CD4-positive, alpha-beta T cell treated with Interleukin-6 at 100 ng/mL for 8 hours (primary cell): ENCODE results near the gene LTK.
A peak's percentile ranks its signal among the peaks of the same experiment; 100 is the strongest.

ENCODE experiments used
- DNase-seq: peaks from one replicate; pipeline ENCODE4 v3.0.0-alpha.2; 2020; ENCODE audit warnings: mixed read lengths, low spot score

LTK gene

GRCh38 chr15:41498657-41499056 is 15.0 kb downstream of the LTK start:
- no peak for DNase-seq

DNA sequence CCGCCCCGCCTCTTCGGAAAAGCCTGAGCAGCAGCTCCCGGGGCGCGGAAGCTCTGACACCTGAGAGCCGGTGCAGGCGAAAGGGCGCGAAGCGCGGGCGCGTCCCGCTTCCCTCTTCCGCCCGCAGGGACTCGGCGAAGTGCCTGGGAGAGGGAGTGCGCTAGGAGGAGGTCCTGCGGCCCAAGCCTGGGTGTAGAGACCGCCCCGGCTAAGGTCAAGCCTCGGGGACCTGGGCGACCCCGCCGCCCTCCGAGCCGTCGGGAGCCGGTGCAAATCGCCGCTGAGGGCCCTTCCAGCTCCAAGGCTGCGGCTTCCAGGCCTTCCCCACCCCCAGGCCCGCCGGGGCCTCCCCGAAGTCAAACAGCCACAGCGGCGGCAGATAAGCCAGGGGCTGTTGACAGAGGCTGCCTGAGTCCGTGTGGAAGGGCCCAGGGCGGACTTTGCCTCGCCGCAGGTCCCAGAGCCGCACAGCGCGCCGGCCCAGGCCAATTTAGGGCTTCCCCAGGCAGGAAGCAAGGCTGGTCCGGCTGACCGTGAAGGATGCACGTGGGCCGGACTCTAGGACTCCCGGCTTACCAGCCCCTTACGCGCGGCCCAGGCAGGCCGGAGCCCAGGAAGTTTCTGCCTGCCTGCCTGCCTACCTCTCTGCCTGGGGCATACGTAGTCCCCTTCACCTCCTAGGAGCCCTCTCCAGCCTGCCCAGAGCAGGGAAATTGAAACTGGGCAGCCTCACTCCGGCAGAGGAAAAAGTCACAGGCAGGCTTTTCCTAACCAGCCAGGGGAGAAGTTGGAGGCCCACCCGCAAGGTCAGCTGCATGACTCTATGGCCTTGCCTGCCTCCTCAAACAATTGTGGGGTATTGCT is 17.7 kb downstream of the LTK start:
- DNase-seq = no peak

- peak; percentile 16 for DNase-seq
Observed at GRCh38 chr15:41494922-41495735, 18.5 kb downstream of the LTK start.

DNA sequence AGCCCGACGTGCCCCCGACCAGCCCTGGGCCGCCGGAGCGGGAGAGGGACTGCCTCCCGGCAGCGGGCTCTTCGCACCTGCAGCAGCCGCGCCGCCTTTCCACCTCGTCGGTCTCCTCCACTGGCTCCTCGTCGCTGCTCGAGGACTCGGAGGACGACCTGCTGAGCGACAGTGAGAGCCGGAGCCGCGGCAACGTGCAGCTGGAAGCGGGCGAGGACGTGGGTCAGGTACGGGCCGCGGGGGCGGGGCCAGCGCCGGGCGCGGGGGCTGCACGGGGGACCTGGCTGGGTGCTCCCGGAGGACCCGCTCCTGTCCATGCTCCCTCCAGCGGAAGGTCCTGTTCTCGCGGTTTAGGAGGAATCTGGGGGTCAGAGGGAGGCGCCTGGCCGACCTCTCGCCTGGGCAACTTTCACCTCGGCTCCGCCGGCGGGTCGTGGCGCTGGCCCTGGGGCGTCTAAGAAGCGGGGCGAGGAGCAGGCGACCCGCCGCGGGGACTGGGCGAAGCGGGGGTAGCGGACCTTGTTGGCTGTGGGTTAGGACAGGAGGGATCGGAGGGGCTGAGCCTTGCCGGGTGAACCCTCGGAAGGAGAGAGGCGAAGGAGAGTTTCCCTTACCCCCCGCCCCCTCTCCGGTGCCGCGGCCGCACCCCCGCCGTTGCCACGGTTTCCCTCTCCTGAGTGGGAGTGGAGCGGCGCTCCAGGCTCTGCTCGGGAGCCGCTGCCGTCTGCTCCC is 19.3 kb downstream of the LTK start:
- DNase-seq = no peak

DNA sequence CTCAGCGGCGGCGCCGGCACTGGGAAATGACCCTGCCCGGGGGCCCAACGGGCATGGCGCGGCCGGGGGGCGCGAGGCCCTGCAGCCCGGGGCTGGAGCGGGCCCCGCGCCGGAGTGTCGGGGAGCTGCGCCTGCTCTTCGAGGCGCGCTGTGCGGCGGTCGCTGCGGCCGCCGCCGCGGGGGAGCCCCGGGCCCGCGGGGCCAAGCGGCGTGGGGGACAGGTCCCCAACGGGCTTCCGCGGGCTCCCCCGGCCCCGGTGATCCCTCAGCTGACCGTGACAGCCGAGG is 19.8 kb downstream of the LTK start:
- DNase-seq = no peak

- DNase-seq = peak; percentile 62
Observed at GRCh38 chr15:41493205-41493901, 20.3 kb downstream of the LTK start, which contains the start of gene ITPKA. ITPKA (plus strand) TSS chr15:41493874; CDS start chr15:41493928, 54 bp downstream.

DNA sequence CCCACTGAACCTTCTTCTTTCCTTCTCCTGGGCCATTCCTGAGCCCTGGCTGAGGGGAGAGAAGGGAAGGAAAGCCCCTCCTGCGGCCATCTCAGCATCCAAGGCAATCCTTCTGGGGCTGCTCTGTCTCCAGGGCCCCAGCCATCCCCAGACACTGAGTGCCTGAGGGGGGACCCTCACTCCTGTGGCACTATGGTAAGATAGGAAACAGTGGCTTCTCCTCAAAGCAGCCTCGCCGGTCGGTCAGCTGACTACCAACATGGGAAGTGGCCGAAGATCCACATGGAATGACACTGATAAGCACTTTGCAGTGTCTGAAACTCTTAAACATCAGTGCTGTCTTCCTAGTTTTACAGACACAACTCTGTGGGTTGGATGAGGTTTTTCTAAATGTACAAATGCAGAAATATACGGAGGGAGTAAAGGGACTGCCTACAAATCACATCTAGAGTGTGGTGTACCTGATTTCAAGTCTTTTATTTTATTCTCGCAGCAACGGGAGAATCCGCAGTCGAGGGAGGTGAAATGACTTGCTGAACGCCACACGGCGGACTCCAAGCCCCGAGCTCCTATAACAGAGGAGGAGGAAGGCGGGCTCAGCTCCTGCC is 20.9 kb downstream of the LTK start:
- no peak for DNase-seq

DNA sequence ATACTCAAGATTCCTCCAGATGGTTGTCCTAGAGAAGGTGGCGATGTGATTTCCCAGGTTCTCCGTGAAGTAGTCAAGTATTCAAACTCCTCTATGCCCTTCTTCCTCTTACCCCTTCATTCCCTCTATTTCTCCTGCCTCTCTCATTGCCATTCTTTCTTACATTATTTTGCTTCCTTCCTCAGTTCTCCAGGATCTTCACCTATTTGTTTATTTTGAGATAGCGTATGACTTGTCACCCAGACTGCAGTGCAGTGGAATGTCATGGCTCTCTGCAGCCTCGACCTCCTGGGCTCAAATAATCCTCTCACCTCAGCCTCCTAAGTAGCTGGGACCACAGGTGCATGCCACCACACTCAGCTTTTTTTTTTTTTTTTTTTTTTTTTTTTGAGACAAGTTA is 21.7 kb downstream of the LTK start:
- no peak for DNase-seq

DNA sequence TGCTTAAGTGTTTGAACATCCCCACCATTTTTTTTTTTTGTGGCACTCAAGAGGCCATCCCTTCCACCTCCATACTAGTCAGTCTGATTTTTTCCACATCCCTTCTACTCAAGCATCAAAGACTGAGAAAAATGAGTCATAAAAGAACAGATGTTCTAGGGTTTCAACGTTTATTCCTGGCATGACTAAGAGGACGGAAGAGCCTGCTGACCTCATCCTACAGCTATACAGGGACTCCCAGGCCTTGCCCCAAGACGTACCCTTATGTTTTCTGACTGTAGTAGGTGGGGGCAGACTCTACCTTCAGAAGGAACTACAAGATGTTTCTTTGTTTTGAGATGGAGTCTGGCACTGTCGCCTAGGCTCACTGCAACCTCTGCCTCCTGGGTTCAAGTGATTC is 23.3 kb downstream of the LTK start:
- peak; percentile 40 for DNase-seq

DNA sequence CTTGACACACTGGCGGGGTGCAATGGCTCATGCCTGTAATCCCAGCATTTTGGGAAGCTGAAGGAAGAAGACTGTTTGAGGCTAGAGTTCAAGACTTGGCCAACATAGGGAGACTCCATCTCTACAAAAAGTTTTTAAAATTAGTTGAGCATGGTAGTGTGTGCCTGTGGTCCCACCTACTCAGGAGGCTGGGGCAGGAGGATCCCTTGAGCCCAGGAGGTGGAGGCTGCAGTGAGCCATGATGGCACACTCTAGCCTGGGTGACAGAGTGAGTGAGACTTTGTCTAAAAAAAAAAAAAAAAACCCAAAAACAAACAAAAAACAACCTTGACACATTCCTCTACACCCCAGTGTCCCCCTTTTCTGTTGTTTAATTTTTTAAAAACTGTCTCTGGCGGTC is 24.0 kb downstream of the LTK start:
- DNase-seq = no peak

GRCh38 chr15:41487802-41488201 is 25.8 kb downstream of the LTK start:
- DNase-seq = no peak

DNA sequence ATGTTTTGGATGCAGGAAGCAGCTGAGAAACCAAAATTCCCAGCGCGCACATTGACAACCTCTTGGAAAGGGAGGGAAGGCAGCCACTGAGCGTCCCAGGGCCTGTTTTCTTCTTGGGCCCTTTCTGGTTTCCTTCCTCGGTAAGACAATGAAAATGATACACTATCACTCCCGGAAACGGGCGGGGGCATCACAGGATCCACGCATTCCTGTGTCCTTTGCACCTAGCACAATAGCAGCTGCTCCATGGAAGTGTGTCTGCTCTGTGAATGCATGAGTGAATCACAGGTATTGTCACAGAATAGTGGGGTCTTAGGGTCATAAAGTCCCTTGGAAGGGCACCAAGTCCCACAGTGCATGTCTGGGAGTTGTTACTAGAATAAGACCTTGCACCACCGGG is 26.2 kb downstream of the LTK start:
- DNase-seq = no peak

DNA sequence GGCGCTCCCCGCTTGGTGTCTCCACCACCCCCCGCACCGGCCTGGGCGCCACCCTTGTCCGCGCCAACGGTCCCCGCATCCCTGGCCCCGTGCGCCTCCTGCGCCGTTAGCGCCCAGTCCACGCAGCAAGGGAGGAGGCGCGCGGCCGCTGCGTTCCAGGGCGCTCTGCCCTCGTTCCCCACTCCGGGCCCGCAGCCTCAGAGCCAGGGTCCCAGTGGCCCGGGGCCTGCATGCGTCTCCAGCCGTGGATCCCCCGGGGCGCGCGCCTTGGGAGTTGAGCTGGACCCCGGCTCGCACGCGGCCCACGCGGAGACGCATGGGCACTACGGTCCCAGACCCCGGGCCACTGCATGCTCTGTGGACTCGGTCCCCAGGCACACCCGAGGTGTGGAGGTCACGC is 27.3 kb downstream of the LTK start:
- no peak for DNase-seq

DNA sequence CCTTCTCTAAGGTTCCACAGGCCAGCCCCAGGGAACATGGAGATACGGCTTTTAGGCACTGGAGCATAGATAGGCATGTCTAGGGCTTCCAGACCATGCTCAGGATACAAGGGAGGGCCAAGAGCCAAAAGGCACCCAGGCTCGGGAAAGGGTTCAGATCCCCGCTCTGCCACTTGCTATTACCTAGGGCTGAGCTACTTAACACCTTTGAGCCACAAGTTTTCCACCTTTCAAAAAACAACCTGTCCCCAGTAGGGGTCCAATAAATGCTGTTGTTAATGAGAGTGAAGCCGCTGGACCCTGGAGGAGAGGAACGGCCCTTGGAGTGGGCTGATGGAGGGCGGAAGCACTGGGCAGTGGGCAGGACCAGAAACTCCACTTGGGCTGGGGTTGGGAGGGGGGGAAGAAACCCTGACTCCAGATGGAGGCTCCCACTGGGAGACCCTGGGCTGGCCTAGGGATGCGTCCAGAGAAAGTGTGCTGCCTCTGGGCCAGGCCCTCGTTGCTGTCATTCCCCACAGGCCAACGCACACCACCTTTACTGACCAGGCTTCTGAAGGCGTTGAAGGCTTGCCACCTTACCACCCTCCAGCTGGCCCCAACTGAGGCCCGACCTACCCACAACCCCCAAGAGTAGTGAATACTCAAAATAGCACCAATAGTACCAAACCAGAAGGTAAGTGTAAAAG is 28.5 kb downstream of the LTK start:
- no peak for DNase-seq

GRCh38 chr15:41483519-41483918 is 30.1 kb downstream of the LTK start:
- peak; percentile 31 for DNase-seq

- peak; percentile 31 for DNase-seq
Observed at GRCh38 chr15:41483115-41483514, 30.5 kb downstream of the LTK start.

GRCh38 chr15:41482110-41482877 is 31.3 kb downstream of the LTK start:
- no peak for DNase-seq

DNA sequence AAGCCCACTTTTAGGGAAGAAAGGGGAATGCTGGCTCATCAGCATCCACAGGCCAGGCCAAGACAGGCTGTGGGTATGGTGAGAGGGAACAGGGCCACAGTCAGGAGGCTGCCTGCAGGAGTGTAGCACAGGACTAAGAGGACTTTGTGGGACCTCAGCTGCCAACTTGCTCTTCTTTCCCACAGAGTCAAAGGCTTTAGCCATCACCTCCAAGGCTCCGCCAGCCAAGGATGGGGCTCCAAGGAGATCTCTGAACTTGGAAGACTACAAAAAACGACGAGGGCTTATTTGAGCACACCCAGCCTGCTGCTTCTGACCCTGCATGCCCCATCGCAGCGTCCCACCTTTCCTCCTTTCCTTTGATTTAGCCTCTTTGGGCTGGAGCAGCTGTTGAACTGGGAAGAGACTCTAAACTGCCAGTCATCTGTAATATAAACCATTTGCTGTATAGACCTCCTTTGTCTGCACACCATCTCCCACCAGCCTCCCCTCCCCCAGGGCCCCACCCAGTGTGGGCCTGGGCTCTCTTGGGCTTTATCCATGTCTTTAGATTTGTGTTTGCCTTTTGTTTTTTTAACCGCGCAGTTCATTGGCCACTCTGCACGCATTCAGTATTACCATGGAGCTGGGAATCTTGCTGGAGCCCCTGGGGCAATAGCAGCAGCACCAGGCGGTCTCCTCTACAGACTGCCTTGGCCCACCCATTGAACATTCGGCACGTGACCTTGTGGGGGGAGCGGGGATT is 33.1 kb downstream of the LTK start:
- DNase-seq = no peak

DNA sequence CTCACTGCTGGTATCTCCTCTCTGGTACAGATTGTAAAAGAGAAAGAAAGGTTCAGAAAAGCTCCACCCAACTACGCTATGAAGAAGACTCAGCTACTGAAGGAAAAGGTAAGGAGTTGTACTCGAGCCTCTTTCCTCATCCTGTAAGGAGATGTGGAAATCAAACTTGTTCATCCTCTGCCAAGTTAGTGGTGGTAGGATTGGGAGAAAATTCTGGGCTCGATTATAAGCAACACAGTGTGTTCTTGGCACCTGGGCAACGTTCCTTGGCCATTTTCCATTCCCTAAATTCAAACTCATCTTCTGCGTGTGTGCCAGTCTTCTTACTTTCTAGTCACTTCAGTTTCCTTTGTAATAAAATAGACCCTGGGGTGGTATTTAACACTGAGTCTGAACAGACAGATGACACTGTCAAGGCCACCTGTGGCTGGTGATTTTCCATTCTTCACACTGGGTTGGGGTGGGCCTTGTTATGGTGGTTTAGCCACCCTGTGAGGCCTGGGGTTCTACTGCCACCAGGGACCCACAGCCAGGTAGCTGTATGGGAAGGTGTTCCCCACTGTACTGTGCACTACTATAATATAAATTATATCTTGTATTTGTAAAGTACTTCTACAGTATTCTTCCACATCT is 37.1 kb downstream of the LTK start:
- no peak for DNase-seq
